B cell (primary cell): ENCODE results near the gene CADM2. TPM values are rescaled to one million over a fixed set of nuclear protein-coding genes. Genes with fewer than 3 reads are reported as not detected.

Experiments used
- ATAC-seq: fragments of 200-7000 bp; cut with Tn5 transposase; one replicate; pipeline ENCODE4 v1.10.0; 2021; ENCODE audit warnings: low read depth, mild to moderate bottlenecking, moderate number of reproducible peaks, moderate library complexity
- CTCF ChIA-PET: fragments of 350-600 bp; sonication (Branson Sonifier 250); formaldehyde crosslinking; loops from one replicate; lab custom pipeline; 2021; ENCODE audit warnings: antibody characterized with exemption, inconsistent platforms; lab: Charles Lee
- POLR2A ChIA-PET: fragments of 350-600 bp; sonication (Branson Sonifier 250); formaldehyde crosslinking; loops from one replicate; lab custom pipeline; 2021; ENCODE audit warnings: antibody characterized with exemption; lab: Charles Lee
- DNase-seq: peaks from one replicate; pipeline ENCODE4 v3.0.0; 2013
- H2AFZ ChIP-seq: 2 replicates; pipeline ENCODE4 v1.6.1; 2012; ENCODE audit warnings: mild to moderate bottlenecking, low read depth, low read length; ENCODE audit not compliant: insufficient read depth, poor library complexity, severe bottlenecking
- H3K27ac ChIP-seq, 2 donors: 1 replicate in 1 of 2; 2 replicates in 1 of 2; pipeline ENCODE4 v1.5.1; 2012 to 2013; ENCODE audit warnings: low read length in 2 of 2, mild to moderate bottlenecking in 2 of 2, moderate library complexity in 1 of 2
- H3K27me3 ChIP-seq, 4 experiments: fragments of 200-600 bp in 1 of 4; sonication (generic) in 1 of 4; replicated peaks in 1 of 4; 1 replicate in 2 of 4; 2 replicates in 2 of 4; pipeline versions ENCODE4 v1.6.1 to v1.7.0; 2013 to 2016; ENCODE audit warnings: low read length in 3 of 4, mild to moderate bottlenecking in 2 of 4, mixed read lengths in 1 of 4, moderate library complexity in 1 of 4; ENCODE audit not compliant: insufficient read depth in 4 of 4, control insufficient read depth in 3 of 4; ENCODE audit errors: control extremely low read depth in 1 of 4
- H3K36me3 ChIP-seq, 2 experiments: replicated peaks in 1 of 2; 1 replicate in 1 of 2; 2 replicates in 1 of 2; pipeline versions ENCODE4 v1.6.1 to v1.7.1; 2013; ENCODE audit warnings: low read length in 1 of 2; ENCODE audit not compliant: insufficient read depth in 2 of 2, control insufficient read depth in 1 of 2; ENCODE audit errors: control extremely low read depth in 1 of 2, extremely low read depth in 1 of 2
- H3K4me1 ChIP-seq, 2 donors: fragments of 200-600 bp in 1 of 2; sonication (generic) in 1 of 2; 1 replicate in 1 of 2; 2 replicates in 1 of 2; pipeline versions ENCODE4 v1.5.1 to v1.6.1; 2013 to 2017; ENCODE audit warnings: low read length in 2 of 2; ENCODE audit not compliant: control insufficient read depth in 2 of 2, insufficient read depth in 2 of 2
- H3K4me2 ChIP-seq: replicated peaks from 2 replicates; pipeline ENCODE3; 2012; ENCODE audit warnings: mild to moderate bottlenecking, low read depth, low read length; ENCODE audit not compliant: poor library complexity, severe bottlenecking
- H3K4me3 ChIP-seq, 5 experiments: fragments of 200-600 bp in 1 of 5; sonication (generic) in 1 of 5; 1 replicate in 3 of 5; 2 replicates in 2 of 5; pipeline versions ENCODE4 v1.5.1 to v1.7.0; 2011 to 2016; ENCODE audit warnings: low read length in 4 of 5, mild to moderate bottlenecking in 4 of 5, low read depth in 2 of 5, control low read depth in 1 of 5, moderate library complexity in 1 of 5; ENCODE audit not compliant: insufficient read depth in 1 of 5; ENCODE audit errors: control extremely low read depth in 1 of 5, extremely low read depth in 1 of 5
- H3K79me2 ChIP-seq: fragments of 200-600 bp; sonication (generic); one replicate; pipeline ENCODE4 v1.6.0; 2016; ENCODE audit warnings: low read length; ENCODE audit not compliant: control insufficient read depth, insufficient read depth
- H3K9ac ChIP-seq: fragments of 200-600 bp; sonication (generic); 2 replicates; pipeline ENCODE4 v1.6.1; 2017; ENCODE audit warnings: mild to moderate bottlenecking, low read length, moderate library complexity
- H3K9me3 ChIP-seq, 3 donors: one replicate each; pipeline versions ENCODE4 v1.6.1 to v1.7.1; 2013; ENCODE audit warnings: low read length in 2 of 3; ENCODE audit not compliant: control insufficient read depth in 2 of 3, insufficient read depth in 1 of 3; ENCODE audit errors: control extremely low read depth in 1 of 3
- H4K20me1 ChIP-seq: 2 replicates; pipeline ENCODE4 v1.6.0; 2012; ENCODE audit warnings: mild to moderate bottlenecking, low read length; ENCODE audit not compliant: insufficient read depth, control insufficient read depth, poor library complexity, severe bottlenecking
- H3K27ac Mint-ChIP-seq: one replicate; pipeline ENCODE4 v1.8.0; 2021; ENCODE audit warnings: mixed read lengths
- H3K27me3 Mint-ChIP-seq: one replicate; pipeline ENCODE4 v1.8.0; 2021; ENCODE audit warnings: mixed read lengths
- H3K4me1 Mint-ChIP-seq: one replicate; pipeline ENCODE4 v1.8.0; 2021; ENCODE audit warnings: mixed read lengths
- H3K4me3 Mint-ChIP-seq: one replicate; pipeline ENCODE4 v1.8.0; 2021; ENCODE audit warnings: mixed read lengths
- H3K9me3 Mint-ChIP-seq: one replicate; pipeline ENCODE4 v1.8.0; 2022; ENCODE audit warnings: mixed read lengths; ENCODE audit not compliant: insufficient read depth
- CTCF ChIP-seq: fragments of 200-600 bp; IDR thresholded peaks from one replicate; pipeline ENCODE4 v1.8.0; 2022; ENCODE audit warnings: antibody characterized with exemption, mild to moderate bottlenecking
- EZH2 ChIP-seq: IDR thresholded peaks from 2 replicates; pipeline ENCODE4 v1.6.1; 2012; ENCODE audit warnings: borderline replicate concordance, low read depth, mild to moderate bottlenecking, moderate library complexity, low read length; ENCODE audit not compliant: insufficient read depth, poor library complexity, severe bottlenecking
- WGBS: methylation state at CpG from one replicate; pipeline ENCODE4 v1.1.5; 2013; ENCODE audit warnings: missing lambda C conversion rate; ENCODE audit not compliant: insufficient coverage; 5-methylcytosine and 5-hydroxymethylcytosine counted together
- intact Hi-C: fragments of 100-400 bp; cut with micrococcal nuclease; formaldehyde crosslinking; loops from one replicate; pipeline ENCODE4 v1.10.0; 2022
- polyA plus RNA-seq: library from polyadenylated mRNA; depleted of rRNA; stranded (reverse); fragments of >200 nt; gene quantifications from 2 replicates; pipeline ENCODE4 v1.2.3, GENCODE V29; 2012
- total RNA-seq, 2 donors: library from RNA; stranded (reverse); fragments of 120-200 nt in 1 of 2; gene quantifications; 1 replicate in 1 of 2; 2 replicates in 1 of 2; pipeline versions ENCODE4 v1.2.3 to v1.2.4, GENCODE V29; 2013 to 2022

CADM2 gene
- total and polyA plus RNA-seq, 2 donors (not counting 1 experiment from before 2014, with no cell fraction given) = 0.10 to 0.37 TPM

- Histone ChIP-seq H3K9me3 (no peaks in the 10 kb centered on the region), H3K4me3 (no peak overlapping the region), H2AFZ (no peak overlapping the region), H3K79me2 (no peaks in the 10 kb centered on the region), H4K20me1 (no peaks in the 10 kb centered on the region), H3K27me3 (no peaks in the 10 kb centered on the region), H3K9ac (no peak overlapping the region), H3K4me2 (no peak overlapping the region), H3K4me1 (no peaks in the 10 kb centered on the region), H3K36me3 (no peaks in the 10 kb centered on the region), H3K27ac (no peak overlapping the region)
- H3K4me3 Mint-ChIP-seq = no peak overlapping the region
- ChIA-PET CTCF (no interaction called here), POLR2A (no interaction called here)
- TF ChIP-seq CTCF = no peak
- TF ChIP-seq EZH2 = no peak
- no peak for DNase-seq
- no peak for ATAC-seq
- no peaks in the 10 kb centered on the region for H3K4me1 Mint-ChIP-seq
- intact Hi-C loops = no loop called here
- no peaks in the 10 kb centered on the region for H3K27me3 Mint-ChIP-seq
- WGBS = 41% methylated on average over 2 of the region's 4 CpGs
- H3K9me3 Mint-ChIP-seq = no peaks in the 10 kb centered on the region
- no peak overlapping the region for H3K27ac Mint-ChIP-seq
Measured at GRCh38 chr3:85255949-85256348, 297.2 kb downstream of the CADM2 start.

- H4K20me1 ChIP-seq = no peaks in the 10 kb centered on the region
- ATAC-seq = no peak
- Mint-ChIP-seq H3K27ac (no peak overlapping the region), H3K27me3 (no peaks in the 10 kb centered on the region), H3K4me1 (no peaks in the 10 kb centered on the region), H3K9me3 (no peaks in the 10 kb centered on the region), H3K4me3 (no peak overlapping the region)
- ChIA-PET CTCF (no interaction called here), POLR2A (no interaction called here)
- H3K27me3 ChIP-seq = no peaks in the 10 kb centered on the region
- no peaks in the 10 kb centered on the region for H3K79me2 ChIP-seq
- TF ChIP-seq EZH2 (no peak), CTCF (no peak)
- no peak for DNase-seq
- H2AFZ ChIP-seq = no peak overlapping the region
- H3K4me3 ChIP-seq = no peak overlapping the region
- intact Hi-C loops = no loop called here
- H3K9me3 ChIP-seq = no peaks in the 10 kb centered on the region
- no peak overlapping the region for H3K9ac ChIP-seq
- H3K4me2 ChIP-seq = no peak overlapping the region
- no CpG with 5 or more reads among the region's 5 CpGs for WGBS
- no peaks in the 10 kb centered on the region for H3K4me1 ChIP-seq
- no peak overlapping the region for H3K27ac ChIP-seq
- no peaks in the 10 kb centered on the region for H3K36me3 ChIP-seq
Measured at GRCh38 chr3:85258326-85258725, 299.5 kb downstream of the CADM2 start.
